K562 (cell line): ENCODE results near the gene DBNL. TPM values are rescaled to one million over a fixed set of nuclear protein-coding genes. Genes with fewer than 3 reads are reported as not detected.

Experiments
- BHLHE40 ChIP-seq: IDR thresholded peaks from 2 replicates; pipeline ENCODE4 v1.6.1; 2011; ENCODE audit warnings: low read length, improper control_type of control experiment
- GTF2A2 ChIP-seq: IDR thresholded peaks from 2 replicates; pipeline ENCODE4 v1.6.1; 2016; ENCODE audit warnings: mild to moderate bottlenecking, missing genetic modification characterization, missing compliant biosample characterization
- GTF2F1 ChIP-seq: IDR thresholded peaks from 2 replicates; pipeline ENCODE4 v1.6.1; 2011; ENCODE audit warnings: low read depth, low read length, improper control_type of control experiment
- HNRNPK ChIP-seq: fragments of 200-400 bp; formaldehyde crosslinking; IDR thresholded peaks from one replicate; pipeline ENCODE4 v1.6.1; 2018; ENCODE audit warnings: mild to moderate bottlenecking, low read depth, low read length; ENCODE audit not compliant: poor library complexity, severe bottlenecking
- MLLT1 ChIP-seq, 2 experiments: fragments of 450-650 bp; IDR thresholded peaks; 2 replicates each; pipeline ENCODE4 v1.6.1; 2016
- MXI1 ChIP-seq: IDR thresholded peaks from 2 replicates; pipeline ENCODE4 v1.6.1; 2011; ENCODE audit warnings: low read depth, mild to moderate bottlenecking, improper control_type of control experiment, low read length
- NONO ChIP-seq, 2 experiments: fragments of 200-400 bp in 1 of 2; fragments of 450-650 bp in 1 of 2; formaldehyde crosslinking in 1 of 2; IDR thresholded peaks; 2 replicates each; pipeline ENCODE4 v1.6.1; 2017; ENCODE audit warnings: low read depth in 2 of 2, mild to moderate bottlenecking in 2 of 2, moderate library complexity in 2 of 2, low read length in 1 of 2
- RAD21 ChIP-seq, 2 experiments: fragments of 250-450 bp in 1 of 2; fragments of 450-650 bp in 1 of 2; sonication (Bioruptor Pico) in 1 of 2; formaldehyde crosslinking in 1 of 2; IDR thresholded peaks in 1 of 2; conservative IDR thresholded peaks in 1 of 2; 2 replicates each; pipeline versions ENCODE4 v1.4.0 to v1.8.0; 2020 to 2022; ENCODE audit warnings: mild to moderate bottlenecking in 2 of 2, moderate library complexity in 1 of 2
- RB1 ChIP-seq: fragments of 450-650 bp; IDR thresholded peaks from 2 replicates; pipeline ENCODE4 v1.6.1; 2017; ENCODE audit warnings: low read depth, mild to moderate bottlenecking
- SMARCE1 ChIP-seq: fragments of 450-650 bp; IDR thresholded peaks from 2 replicates; pipeline ENCODE4 v1.7.1; 2016; ENCODE audit warnings: mild to moderate bottlenecking
- THRA ChIP-seq: fragments of 450-650 bp; IDR thresholded peaks from 2 replicates; pipeline ENCODE4 v1.6.1; 2017; ENCODE audit warnings: mild to moderate bottlenecking, moderate library complexity
- ZKSCAN8 ChIP-seq: fragments of 200-800 bp; sonication (Bioruptor generic); IDR thresholded peaks from 2 replicates; pipeline ENCODE4 v1.6.1; 2016; ENCODE audit warnings: missing genetic modification characterization, missing compliant biosample characterization
- ZNF347 ChIP-seq: fragments of 450-650 bp; formaldehyde crosslinking; IDR thresholded peaks from 2 replicates; pipeline ENCODE4 v1.4.0; 2020; ENCODE audit warnings: low read depth, mild to moderate bottlenecking, moderate library complexity
- ZNF668 ChIP-seq: fragments of 250-450 bp; sonication (Bioruptor Pico); IDR thresholded peaks from 2 replicates; pipeline ENCODE4 v1.8.0; 2022; ENCODE audit warnings: mild to moderate bottlenecking, inconsistent platforms
- polyA plus RNA-seq, 8 experiments: library from polyadenylated mRNA; depleted of rRNA in 4 of 8; stranded (reverse) in 5 of 8; unstranded in 3 of 8; fragments of >200 nt; fragmentation: Nextera tagmentation in 2 of 8; fragmentation: Illumina TruSeq in 1 of 8; extraction: Ambion mirVana in 2 of 8; extraction: Trizol in 1 of 8; gene quantifications; 2 replicates each; pipeline versions ENCODE4 v1.2.1 to v1.2.3, GENCODE V29; 2011 to 2014; ENCODE audit warnings: inconsistent platforms in 1 of 8, missing spikeins in 1 of 8
- total RNA-seq, 7 experiments: library from RNA; depleted of rRNA in 6 of 7; stranded (reverse); fragments of >200 nt in 6 of 7; fragmentation: Illumina TruSeq in 2 of 7; extraction: Trizol in 2 of 7; gene quantifications; 2 replicates each; pipeline versions ENCODE4 v1.2.1 to v1.2.3, GENCODE V29; 2011 to 2021; ENCODE audit warnings: low replicate concordance in 1 of 7
- TF ChIP-seq, protein P1 (sequence below): fragments of 450-650 bp; IDR thresholded peaks from 2 replicates; pipeline ENCODE4 v1.7.0; 2016; ENCODE audit warnings: borderline replicate concordance

Gene DBNL
- total and polyA plus RNA-seq, 9 of the 15 experiments (the other 6 are each of a cell fraction or from before 2014, with no cell fraction given), result 1.9 to 65.1 (median 38.9) TPM

- peak in 1 of 2 experiments; percentile 39; a peak in 1 of 4 replicates for TF ChIP-seq NONO (IDR thresholded peaks at IDR 0.05; ENCODE audit: low read depth in 2 of 2, low read length in 1 of 2)
- peak; percentile 66 for TF ChIP-seq RB1
- no peak for TF ChIP-seq BHLHE40
- TF ChIP-seq RAD21 (CRISPR knock-in tag; conservative IDR thresholded peaks at IDR 0.05 in 1 of 2, IDR thresholded peaks at IDR 0.05 in 1 of 2), result no peak
- TF ChIP-seq, protein P1, sequence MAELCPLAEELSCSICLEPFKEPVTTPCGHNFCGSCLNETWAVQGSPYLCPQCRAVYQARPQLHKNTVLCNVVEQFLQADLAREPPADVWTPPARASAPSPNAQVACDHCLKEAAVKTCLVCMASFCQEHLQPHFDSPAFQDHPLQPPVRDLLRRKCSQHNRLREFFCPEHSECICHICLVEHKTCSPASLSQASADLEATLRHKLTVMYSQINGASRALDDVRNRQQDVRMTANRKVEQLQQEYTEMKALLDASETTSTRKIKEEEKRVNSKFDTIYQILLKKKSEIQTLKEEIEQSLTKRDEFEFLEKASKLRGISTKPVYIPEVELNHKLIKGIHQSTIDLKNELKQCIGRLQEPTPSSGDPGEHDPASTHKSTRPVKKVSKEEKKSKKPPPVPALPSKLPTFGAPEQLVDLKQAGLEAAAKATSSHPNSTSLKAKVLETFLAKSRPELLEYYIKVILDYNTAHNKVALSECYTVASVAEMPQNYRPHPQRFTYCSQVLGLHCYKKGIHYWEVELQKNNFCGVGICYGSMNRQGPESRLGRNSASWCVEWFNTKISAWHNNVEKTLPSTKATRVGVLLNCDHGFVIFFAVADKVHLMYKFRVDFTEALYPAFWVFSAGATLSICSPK, result no peak
- TF ChIP-seq HNRNPK, result no peak
- no peak for TF ChIP-seq GTF2F1
- no peak for TF ChIP-seq GTF2A2 (tag)
- TF ChIP-seq SMARCE1, result no peak
- no peak for TF ChIP-seq ZNF347 (CRISPR knock-in tag)
- TF ChIP-seq ZKSCAN8, result no peak
- TF ChIP-seq ZNF668 (CRISPR knock-in tag), result no peak
- 0 out of 2 replicates have a peak, but pooled peaks have one; percentile 46 for TF ChIP-seq MXI1
- no peak for TF ChIP-seq THRA
- TF ChIP-seq MLLT1 (IDR thresholded peaks at IDR 0.05), result no peak
Measured at GRCh38 chr7:44044315-44045225, at the start of gene DBNL (continued).
